Activated CD8-positive, alpha-beta memory T cell treated with anti-CD3 and anti-CD28 coated beads, Interleukin-2, amount 50 U/mL, for 1 hour (primary cell): ENCODE measurements around the gene CELA3A.
A peak's percentile ranks its signal among the peaks of the same experiment; 100 is the strongest.

ENCODE experiments used
- DNase-seq: peaks from one replicate; pipeline ENCODE4 v3.0.0-alpha.2; 2020; ENCODE audit errors: extremely low read depth

The CELA3A gene

DNA sequence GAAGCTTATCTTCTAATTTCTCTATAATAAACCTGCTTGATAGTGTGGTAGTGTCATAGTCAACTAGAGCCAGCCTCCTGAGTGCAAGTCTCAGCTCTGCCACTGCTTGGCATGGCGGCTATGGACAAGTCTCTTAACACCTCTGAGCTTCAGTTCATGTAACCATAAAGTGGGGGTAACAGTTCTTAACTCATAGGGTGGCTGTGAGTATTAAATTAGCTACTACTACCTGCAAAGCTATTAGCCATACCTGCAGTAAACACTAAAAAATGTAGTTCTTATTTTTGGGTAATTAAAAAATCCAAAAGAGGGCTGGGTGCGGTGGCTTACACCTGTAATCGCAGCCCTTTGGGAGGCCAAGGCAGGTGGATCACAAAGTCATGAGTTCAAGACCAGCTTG is 48.9 kb downstream of the CELA3A start:
- no peak for DNase-seq

DNA sequence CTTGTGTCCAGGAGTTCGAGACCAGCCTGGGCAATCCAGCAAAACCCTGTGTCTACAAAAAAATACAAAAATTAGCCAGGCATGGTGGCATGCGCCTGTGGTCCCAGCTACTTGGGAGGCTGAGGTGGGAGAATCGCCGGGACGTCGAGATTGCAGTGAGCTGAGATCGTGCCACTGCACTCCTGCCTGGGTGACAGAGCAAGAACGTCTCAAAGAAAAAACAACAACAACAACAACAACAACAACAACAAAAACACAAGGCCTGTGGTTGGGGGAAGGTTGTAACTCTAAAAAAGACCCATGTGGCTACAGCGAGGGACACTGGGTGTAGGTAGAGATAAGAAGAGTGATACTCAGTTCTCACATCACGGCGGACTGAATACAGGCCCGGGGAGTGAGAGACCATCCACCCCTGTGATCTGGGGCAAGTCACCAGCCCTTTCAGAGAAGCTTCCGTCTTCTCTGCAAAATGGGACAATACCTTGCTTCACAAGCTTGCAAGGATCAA is 50.2 kb downstream of the CELA3A start:
- DNase-seq: no peak

DNA sequence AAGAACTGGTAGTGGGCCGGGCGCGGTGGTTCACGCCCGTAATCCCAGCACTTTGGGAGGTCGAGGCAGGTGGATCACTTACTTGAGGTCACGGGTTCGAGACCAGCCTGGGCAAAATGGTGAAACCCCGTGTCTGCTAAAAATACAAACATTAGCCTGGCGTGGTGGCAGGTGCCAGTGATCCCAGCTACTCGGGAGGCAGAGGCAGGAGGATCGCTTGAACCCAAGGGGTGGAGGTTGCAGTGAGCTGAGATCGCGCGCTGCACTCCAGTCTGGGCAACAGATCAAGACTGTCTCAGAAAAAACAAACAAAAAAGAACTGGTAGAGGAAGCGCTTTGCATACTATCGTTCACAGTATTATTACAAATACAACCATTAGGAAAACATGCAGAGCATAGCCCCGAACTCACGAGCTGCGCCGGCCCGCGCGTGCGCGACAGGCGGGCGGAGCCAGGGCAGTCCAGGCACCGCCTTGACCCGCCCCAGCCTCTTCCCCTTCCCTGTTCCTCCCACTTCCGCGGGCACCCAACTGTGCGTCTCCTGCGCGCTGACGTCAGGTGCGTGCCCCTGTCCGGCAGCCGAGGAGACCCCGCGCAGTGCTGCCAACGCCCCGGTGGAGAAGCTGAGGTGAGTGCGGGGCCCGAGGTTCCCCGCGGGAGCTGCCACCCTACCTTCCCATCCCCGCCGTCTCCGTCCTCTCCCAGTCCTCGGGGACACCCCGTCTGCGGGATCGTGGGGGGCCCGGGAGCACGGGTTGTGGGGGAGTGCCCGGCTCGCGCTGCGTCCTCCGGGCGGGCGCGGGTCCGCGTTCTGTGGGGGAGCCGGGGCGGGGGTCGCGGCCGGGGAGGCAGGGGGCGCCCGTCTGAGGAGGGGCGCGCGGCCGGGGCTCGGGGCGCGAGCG is 50.9 kb downstream of the CELA3A start, which contains the start of gene CDC42:
Gene CDC42 (plus strand): TSS at position 595 of the 902 bp plus-strand sequence. CDS start 25,770 bp downstream, outside the sequence.
- DNase-seq: peak; percentile 92

DNA sequence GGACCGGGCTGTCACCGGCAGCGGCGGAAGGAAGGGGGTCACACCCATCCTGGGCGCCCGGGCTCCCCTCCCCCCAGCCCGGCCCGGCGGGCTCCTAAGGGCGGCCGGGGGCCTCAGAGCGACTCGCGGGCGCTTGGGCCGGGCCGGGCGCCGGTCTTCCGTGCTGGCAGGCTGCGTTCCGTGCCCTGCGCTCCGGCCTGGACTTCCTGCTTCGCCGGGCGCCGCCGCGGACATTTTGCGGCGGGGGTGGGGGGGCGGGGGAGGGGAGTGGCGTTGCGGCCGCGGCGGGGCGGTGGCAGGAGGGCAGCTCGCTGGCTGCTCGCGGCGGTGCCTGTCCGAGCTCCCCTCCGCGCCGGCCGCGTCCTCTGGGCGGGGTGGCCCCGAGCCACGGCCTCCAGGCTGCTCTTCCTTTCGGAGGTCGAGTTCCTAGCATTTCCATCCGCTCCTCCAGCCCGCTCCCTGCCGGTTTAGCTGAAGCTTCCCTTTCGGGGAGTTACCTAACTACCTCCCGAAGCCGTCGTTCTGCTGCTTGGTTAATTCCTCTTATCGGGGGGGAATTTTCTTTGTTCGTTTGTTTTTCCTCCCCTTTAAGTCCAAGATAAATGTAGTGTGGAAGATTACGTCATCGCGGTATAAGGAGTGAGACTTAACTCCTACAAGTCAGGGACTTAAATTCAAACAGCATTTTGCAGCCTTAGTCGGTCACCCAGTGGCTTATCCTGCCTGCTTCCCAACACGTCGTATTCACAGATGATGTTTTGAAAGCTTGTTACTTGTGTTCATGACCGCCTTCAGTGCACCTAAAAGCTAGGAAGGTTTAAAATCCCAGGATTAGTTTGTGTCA is 51.8 kb downstream of the CELA3A start:
- peak; percentile 36 for DNase-seq

DNA sequence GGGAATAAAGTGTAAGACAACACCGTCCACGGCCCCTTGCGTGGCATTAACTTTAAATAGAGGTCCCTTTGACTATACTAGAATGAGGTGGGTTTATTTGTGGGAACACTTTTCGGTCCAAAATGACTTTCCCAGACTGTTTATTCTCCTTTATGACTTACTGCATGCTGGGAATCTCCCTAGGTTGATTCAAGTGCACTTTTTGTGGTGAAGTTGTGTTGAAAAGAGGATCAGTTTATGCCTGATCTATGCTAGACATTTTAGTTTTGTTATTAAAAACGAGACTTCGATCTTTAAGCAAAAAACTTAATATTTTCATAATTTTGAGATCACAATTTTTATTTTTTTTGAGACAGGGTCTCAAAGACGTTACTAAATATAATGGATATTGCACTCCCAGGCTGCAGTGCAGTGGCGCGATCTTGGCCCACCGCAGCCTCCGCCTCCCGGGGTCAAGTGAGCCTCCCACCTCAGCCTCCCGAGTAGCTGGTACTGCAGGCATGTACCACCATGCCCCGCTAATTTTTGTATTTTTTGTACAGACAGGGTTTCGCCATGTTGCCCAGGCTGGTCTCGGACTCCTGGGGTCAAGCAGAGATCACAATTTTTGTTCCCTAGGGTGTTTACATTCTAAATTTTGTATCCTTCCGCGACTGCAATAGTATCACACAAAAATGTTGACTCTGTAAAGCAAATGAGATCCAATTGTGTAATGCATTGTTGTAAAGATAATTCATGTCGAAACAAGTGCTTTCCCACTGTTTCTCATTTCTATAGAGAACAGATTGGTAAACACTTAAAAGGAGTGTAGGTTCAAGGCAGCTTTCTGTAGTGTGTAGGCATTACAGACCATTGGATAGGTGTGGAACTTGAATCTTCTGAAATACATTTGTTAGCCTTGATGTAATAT is 52.7 kb downstream of the CELA3A start:
- DNase-seq: no peak

DNA sequence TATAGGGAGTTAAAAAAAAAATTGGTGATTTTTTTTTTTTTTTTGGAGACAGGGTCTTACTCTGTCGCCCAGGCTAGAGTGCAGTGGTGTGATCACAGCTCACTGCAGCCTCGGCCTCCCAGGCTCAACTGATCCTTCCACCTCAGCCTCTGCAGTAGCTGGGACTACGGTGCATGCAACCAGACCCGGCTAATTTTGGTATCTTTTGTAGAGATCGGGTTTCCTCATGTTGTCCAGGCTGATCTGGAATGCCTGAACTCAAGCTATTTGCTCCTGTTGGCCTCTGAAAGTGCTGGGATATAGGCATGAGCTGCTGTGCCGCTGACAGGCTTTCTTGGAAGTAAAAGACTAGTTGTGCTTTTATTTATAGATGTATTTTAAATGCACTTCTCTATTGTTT is 54.0 kb downstream of the CELA3A start:
- no peak for DNase-seq

DNA sequence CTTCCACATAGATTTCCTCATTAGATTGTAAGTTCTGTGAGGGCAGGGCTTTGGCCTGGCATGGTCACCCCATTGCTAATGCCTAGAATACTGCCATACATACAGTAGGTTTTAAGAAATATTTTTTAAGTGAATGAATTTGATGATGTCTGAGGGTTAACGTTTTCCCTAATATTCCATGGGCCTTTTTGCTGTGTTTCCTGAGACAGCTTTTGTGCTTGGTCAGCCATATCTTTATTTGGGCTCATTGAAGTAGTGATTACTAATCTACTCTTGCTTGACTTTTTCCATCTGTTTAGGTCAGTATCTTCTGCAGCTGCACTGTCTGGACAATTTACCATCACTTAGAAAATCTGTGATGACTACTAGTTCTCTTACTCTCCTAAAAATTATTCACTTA is 54.6 kb downstream of the CELA3A start:
- no peak for DNase-seq

DNA sequence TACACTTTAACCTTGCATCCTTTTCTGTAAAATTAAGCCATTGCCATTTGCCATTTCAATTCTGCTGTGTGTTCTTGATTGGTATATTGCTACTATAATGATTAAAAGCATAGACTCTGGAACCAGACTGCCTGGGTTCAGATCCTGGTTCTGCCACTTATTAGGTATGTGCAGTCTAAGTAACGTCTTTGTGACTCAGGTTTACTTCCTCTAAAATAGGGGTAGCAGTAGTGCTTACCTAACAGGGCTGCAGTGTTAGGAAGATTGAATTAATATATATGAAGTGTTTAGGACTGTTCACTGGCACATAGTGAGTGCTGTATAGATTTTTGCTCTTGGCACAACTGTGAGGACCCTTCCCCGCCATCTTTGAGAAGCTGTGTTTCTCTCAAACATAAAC is 55.5 kb downstream of the CELA3A start:
- no peak for DNase-seq

DNA sequence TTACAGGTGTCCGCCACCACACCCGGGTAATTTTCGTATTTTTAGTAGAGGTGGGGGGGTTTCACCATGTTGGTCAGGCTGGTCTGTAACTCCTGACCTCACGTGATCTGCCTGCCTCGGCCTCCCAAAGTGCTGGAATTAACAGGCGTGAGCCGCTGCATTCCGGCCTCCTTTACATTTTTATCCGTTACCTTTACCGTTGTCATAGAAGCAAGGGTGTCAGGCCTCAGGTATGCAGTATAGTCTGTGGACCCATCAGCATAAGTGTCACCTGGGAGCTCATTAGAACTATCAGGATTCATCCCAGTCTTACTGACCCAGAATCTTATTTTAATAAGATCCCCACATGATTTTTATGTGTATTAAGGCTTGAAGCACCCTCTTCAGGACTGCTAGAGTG is 56.4 kb downstream of the CELA3A start:
- no peak for DNase-seq
